ENCODE results near the gene HSD11B2.
"Not testable (repeated sequence)": the region's sequence is repeated elsewhere in the genome, so short reads cannot be mapped to it uniquely, and the experiment has no call there.

HSD11B2 gene

DNA sequence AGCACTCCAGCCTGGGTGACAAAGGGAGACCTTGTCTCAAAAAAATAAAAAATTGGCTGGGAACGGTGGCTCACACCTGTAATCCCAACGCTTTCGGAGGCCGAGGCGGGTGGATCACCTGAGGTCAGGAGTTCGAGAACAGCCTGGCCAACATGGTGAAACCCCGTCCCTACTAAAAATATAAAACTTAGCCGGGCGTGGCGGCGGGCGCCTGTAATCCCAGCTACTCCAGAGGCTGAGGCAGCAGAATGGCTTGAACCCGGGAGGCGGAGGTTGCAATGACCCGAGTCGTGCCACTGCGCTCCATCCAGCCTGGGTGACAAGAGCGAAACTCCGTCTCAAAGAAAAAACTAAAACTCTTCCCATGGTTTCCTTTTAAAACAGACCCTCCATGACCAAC is 15.5 kb upstream of the HSD11B2 start:
- not testable (repeated sequence) for DNase-seq (ENCODE audit: low read depth)

DNA sequence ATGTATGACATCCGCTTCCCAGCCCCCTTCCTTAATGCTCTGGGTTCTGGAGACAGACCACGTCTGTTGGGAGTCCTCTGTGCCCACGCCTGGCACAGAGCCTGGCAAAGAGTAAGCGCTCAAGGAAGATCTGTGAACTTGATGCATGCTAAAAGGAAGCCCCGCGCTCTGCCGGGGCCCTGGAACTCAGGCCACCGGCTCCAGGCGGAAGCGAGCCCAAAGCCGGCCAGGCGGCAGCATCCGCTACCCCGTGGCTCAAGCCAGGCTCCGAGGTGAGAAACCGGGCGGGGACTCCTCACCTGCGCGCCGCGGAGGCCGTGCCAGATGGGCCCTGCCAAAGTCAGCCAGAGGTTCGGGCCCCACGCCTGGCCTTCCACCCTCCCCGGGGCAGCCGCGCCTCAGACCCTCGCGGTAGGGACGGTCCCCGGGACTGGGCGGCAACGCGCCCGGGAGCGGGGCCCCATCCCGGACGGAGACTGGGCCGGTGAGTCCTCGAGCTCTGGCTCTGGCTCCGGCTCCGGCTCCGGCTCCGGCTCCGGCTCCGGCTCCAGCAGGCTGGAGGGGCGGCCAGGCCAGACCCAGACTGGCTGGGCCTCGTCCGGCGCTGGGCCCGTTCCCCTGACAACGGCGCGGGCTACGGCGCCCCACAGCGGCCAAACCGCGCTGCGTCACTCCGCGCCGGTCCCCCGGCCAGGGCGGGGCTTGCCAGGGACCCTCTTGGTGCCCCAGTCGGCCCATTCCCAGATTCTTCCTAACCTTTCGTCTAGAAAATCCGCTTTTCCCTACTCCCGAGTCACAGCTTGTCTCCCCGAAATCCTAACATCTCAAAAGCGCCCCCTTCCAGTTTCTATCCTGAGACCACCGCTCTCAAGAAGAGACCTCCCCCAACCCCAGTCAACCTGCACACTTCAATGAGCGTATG is 14.8 kb upstream of the HSD11B2 start, which contains the start of gene ZDHHC1:
TSS of gene ZDHHC1 (minus strand) at position 606 of the 922 bp plus-strand sequence. CDS start 8,702 bp downstream, outside the sequence.
- peak; percentile 36 for DNase-seq (ENCODE audit: low read depth)

DNA sequence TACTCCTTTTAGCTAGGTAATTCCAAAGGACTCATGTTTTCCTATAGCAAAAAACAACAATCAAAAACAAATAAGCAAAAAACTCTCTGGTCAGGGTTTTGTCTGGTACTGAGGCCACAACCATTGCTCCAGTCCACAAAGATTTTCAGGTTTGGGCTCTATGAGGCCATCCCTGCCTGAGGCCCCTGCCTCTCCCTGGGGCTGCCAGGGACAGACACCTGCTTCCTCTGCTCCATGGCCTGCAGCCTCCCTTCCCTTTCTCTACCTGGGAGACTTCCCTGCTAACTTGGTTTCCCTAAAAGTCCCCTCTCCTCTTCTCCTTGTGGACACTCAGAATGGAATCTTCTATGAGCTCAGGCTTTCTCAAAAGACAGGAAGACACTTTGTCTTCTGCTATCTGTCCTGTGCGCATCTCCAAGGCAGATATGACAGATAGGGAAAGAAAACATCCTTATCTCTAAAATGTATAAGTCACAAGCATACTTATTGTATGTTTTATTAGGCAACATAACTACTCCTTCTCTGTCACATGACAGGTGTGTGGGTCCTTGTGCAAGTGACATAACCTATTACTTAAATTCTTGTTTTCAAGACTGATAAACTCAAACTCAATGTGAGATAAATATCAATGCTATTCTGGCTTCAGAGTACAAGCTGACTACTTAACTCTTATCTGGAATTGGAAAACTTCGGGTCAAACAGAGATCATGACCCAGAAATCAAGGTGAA is 13.4 kb upstream of the HSD11B2 start:
- no peak for DNase-seq (ENCODE audit: low read depth)

DNA sequence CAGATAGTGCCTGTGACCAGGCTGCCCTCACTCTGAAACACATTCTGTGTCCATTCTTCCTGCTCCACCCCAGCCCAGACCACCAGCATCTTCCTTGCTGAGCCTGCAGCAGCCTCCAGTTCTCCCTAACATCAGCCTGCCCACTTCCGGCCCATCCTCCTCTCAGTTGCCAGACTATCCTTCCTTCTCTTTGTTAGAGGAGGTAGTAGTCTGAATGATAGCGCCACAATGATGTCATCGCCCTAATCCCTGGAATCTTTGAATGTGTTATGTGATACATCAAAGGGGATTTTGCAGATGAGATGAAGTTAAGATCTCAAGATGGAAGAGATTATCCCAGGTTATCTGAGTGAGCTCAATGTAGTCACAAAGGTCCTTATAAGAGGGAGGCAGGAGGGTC is 11.4 kb upstream of the HSD11B2 start:
- DNase-seq (ENCODE audit: low read depth), result peak; percentile 75

DNA sequence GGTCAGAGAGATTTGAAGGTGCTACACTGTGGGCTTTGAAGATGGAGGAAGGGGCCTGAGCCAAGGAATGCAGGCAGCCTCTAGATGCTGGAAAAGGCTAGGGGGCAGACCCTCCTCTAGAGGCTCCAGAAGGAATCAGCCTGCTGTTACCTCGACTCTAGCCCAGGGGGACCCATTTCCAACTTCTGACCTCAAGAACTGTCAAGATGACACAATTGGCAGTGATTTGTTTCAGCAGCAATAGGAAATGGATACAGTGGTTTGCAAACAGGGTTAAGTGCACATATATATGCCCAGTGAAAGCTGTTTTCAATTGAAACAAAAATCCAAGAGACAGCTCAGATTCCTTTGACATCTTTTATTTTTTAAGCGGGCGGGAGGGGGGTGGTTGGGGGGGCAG is 11.0 kb upstream of the HSD11B2 start:
- no peak for DNase-seq (ENCODE audit: low read depth)

DNA sequence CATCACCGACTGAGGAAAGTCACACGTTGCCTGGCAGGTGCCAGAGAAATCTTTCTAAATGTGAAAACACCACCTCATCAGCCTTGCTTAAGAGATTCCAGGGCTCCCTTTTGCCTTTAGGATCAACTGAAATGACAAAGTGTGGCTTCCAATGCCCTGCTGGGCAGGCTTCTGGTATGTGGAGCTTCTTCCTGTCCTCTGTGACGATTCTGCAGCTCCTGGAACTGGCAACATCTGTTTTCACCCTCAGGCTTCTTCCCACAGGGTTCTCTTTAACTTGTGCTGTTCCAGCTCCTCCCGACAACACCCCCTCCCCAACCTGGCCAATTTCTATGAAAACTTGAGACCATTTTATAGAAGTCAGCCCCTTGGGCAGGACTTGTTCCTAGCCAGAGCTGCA is 9.9 kb upstream of the HSD11B2 start:
- no peak for DNase-seq (ENCODE audit: low read depth)

DNA sequence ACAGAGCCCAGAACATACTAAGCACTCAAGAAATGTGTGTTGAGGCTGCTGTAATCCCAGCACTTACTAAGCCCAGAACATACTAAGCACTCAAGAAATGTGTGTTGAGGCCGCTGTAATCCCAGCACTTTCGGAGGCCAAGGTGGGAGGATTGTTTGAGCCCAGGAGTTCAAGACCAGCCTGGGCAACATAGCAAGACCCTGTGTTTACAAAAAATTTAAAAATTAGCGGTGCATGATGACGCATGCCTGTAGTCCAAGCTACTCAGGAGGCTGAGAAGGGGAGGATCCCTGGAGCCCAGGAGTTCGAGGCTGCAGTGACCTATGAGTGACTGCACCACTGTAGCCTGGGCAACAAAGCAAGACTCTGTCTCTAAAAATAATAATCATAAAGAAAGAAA is 7.9 kb upstream of the HSD11B2 start:
- no peak for DNase-seq (ENCODE audit: low read depth)

DNA sequence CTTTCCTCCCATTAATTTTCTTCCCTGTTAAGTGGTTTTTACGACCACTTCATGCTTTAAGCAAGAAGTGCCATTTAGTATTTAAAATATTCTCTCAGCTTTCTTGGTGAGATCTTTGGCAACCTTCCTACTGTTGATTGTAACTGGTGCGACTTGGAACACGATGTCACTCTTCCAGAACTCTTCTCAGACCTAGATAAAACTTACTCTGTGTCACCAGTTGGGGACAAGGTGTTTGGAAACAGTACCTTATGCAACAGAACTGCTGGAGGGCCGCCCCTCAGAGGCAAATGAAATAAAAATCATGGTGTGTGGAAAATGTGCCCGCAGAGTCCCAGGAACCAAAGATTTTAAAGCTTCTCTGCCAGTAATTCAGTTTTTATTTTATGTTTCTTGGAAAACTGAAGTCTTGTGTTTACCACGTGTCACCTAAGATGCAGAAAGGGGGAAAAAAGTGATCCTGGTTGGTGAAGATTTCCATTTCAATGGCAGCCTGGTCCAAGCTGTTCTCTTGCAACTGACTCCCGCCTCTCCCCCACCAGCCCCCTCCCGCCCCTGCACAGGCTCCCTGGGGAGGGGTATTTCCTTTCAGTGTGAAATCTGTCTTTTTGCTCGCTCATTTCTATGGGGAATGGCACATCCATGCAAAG is 7.2 kb upstream of the HSD11B2 start:
- DNase-seq (ENCODE audit: low read depth), result no peak

DNA sequence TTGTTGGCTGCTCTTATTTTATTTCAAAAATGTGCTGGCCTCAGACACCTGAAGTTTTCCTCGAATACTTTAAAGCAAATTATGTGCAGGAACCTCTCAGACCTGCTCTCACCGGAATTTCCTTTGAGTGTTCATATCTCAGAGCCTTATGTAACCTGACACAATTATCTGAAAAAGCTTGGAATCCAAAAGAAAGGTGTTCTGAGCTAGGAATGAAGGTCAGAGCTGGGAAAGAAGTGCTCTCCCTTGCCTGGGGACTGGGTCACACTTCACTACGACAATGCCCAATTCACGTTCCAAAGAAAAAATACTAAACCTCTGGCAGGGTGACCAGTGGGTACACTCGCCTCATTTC is 6.7 kb upstream of the HSD11B2 start:
- no peak for DNase-seq (ENCODE audit: low read depth)

DNA sequence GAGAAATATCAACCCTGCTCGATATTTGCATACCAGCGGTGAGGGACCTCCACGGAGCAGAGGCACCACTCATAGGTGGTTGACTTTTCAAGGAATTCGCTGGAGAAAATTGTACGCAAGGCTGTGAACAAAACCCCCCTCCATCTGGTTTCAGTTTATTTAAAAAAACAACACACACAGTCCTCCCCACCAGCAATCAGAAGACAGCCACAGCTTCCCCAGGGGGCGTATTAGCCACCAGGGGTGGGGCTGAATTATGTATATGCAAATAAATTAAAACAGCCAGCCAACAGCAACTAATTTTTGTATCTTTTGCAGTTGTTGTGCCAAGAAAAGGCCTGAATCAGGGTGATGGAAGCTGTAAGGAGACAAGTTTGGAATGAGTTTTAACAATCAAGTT is 5.9 kb upstream of the HSD11B2 start:
- DNase-seq (ENCODE audit: low read depth), result no peak

DNA sequence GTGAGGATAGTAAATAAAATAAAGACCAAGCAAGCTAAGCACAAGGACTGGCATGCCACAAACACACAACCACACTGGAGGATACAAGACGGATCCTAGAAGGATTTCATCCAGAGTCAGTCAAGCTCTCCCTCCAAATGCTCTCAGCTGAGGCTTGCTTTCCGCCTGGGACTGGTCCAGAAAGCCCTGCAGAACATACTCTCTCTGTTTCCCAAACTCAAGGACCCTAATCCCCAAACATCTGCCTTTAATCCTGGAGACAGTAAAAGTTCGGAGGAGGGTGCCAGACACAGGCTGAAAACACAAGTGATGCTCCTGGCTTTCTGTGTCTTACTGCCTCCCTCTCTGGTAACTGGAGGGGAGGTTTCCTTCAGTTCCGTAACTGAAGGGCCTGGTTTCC is 5.3 kb upstream of the HSD11B2 start:
- DNase-seq (ENCODE audit: low read depth), result no peak

DNA sequence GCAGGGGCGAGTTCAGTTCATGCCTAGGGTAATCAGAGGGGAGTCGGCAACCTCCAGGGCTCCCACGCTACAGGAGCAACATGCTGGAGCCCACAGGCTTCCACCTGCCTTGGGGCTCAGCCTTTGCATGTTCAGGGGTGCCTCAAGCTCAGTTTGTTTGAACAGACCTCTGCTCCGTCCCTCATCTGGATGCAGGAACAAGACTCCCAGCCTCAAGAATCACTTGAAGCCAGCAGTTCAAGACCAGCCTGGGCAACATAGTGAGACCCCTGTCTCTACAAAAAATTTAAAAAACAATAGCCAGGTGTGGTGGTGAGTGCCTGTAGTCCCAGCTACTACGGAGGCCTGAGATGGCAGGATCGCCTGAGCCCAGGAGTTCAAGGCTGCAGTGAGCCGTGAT is 4.9 kb upstream of the HSD11B2 start:
- DNase-seq (ENCODE audit: low read depth), result no peak

DNA sequence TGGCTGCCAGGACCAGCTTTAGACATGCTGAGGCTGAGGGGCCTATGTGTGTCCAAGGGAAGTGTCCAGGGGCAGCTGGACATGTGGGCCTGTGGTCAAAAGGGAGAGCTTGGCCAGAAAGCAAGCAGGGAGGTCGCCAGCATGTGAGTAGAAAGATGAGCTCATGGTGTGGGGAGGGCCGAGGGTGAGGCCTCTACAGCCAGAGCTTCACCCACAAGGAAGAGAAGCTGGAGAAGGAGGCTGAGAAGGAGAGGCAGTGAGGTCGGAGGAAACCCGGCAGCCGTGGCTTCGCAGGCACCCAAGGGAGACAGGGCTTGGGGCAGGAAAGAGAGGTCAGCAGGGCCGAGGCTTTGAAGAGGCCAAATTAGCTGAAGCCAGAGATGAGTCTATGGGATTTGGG is 4.0 kb upstream of the HSD11B2 start:
- no peak for DNase-seq (ENCODE audit: low read depth)

DNA sequence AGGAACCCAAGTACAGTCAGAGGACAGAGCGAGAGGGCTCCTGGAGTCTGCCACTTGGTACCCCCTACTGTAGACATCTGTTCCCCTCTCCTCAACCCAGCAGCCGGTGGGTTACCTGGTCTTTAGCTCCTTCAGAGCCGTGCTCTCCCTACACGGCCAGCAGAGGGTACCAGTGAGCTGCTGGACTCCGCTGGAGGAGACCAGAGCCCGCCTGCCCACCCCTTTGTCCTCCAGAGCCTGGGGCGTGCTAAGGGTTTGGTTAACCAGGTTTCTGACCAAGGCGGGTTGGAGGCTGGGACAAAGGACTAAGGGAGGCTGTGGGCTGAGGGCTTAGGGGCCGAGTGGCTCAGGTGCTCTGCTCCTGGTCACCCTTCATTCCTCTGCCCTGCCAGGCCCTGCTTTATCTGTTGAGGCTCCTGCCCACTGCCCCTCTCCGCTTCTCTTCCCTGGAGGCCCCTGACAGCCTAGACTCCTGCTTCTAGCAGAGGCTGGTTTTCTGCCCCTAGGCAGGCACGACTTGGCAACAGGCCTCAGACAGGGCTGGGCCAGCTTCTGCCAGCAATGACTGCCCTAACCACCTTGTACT is 2.7 kb upstream of the HSD11B2 start:
- peak; percentile 44 for DNase-seq (ENCODE audit: low read depth)

DNA sequence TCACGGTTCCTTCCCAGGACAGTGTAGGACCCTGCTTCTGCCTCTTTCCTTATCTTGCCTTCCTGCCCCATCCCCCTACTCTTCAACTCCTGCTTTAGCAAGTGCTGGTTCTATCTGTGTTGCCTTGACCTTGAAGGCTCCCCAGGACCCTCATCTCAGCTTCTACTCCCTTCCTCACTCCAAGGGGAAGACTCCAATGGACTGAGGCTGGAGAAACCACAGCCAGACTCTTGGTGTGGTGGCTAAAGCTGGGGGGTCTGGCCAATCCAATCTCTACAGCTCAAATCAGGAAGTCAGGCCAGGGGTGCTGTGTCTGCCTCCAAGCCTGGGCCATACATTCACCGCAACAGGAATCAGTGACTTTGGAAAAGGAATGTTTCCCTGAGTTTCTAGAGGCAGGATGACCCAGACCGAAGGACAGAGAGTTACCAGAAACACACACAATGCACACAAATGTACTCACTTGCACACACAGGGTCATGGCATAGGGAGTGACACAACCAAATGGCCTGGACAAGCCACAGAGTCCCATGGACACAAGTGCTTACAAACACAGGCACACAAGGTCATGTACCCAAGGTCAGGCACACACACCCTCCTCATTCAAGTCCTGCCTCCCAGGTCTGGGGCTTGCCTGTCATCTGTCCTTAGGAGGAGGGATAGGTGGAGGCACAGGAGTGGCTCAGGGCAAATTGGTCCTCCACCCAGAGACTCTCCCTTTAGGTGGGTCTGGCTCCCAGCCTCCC is 1.7 kb upstream of the HSD11B2 start:
- no peak for DNase-seq (ENCODE audit: low read depth)

DNA sequence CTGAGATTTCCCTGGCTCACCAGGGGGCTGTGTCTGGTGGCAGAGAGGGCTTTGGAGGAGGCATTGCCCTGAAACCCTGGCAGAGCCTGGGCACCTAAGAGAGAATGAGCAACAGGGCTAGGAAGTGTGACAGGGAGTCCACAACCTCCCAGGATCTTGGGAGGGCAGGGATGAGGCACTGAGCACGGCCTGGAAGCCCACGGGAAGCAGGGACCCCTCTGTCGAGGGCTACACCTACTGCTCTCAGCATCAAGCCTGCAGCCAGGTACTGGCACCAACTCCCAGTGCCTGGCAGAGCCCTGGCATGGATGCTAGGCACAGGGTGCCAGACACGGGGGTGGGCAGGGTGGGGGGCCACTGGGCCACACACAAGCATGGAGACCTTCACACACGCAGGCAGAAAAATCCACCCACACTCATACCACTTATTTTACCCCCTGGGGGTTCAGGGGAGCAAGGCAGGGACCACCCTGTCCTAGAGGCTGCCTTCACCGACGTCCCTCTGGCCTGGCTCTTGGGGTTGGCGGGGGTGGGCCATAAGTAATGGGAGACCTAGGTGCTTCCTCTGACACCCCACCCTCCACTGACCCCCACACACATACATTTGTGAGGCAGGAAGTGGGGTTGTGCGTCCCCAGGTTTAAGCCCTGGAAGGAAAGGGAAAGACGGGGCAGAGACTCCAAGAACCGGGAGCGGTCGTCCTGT is 970 bp upstream of the HSD11B2 start:
- no peak for DNase-seq (ENCODE audit: low read depth)

DNA sequence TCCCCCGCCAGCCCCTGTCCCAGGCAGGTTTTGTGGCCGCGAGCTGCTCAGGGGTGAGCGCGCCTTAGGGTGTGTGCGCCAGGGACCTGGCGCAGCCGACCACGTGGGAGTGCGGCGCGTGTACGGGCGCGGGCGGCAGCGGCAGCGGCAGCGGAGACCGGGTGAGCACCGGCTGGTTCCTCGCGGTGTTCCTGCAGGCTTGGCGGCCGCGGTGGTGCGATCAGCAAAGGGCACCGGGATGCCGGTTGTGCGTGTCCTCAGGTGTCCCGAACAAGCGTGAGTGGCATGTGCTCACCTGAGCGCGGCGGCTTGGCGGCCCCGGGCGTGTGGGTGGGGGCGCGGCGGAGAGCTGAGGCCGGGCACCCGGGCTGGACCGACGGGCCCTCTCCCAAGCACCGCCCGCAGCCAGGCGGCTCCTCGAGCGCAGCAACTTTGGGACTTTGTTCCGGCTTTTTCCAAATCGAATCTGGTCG is 381 bp upstream of the HSD11B2 start:
- no peak for DNase-seq (ENCODE audit: low read depth)

DNA sequence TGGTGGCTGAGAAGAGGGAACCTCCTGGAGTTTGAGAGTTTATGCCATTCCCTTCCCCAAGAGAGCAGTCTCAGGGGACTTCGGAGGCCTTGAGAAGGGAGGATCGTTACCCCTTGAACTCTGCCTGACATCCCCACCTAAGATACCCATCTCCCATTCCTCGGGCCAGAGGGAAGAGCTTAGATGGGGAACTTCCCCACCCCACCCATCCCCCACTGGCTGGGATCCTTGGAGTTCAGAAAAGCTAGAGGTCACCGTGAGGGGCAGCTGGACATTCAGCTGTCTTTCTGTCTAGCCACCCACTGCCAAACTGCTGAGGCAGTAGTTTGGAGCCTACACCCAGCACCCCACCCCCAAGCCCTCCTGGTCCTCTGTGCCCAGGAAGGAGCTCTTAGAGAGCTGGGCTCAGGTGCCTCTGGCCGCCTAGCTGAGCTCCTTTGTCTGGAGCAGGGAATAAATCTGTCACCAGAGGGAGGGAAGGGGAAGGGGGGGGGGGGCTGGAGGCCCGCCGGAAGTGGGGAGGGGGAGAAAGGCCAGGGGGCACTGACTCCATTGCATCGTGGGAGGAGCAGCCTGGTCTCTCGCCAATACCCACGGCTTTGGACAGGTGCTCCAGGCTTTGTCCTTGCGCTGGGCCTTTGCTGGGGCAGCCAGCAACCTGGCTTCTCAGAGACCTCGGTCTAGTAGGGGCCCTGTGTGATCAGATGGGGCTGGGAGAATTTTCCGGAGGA is 1.0 kb downstream of the HSD11B2 start:
- DNase-seq (ENCODE audit: low read depth), result no peak

DNA sequence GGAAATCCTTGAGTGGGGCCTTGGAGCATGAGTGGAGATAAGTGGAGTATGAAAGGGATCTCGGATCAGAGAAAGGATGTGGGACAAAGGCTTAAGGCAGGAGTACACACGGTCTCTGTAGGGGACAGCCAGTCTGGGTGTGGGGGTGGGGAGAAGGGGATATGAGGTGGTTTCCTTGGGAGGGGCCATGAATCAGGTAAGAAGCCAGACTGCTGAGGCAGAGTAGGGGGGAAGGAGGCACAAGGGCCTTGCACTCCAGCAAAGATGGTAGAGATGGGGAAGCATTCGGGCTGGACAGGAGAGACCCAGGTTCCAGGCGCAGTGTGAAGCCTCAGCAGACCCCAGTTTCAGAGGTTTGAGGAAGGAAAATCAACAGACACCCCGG is 1.6 kb downstream of the HSD11B2 start:
- DNase-seq (ENCODE audit: low read depth), result no peak

DNA sequence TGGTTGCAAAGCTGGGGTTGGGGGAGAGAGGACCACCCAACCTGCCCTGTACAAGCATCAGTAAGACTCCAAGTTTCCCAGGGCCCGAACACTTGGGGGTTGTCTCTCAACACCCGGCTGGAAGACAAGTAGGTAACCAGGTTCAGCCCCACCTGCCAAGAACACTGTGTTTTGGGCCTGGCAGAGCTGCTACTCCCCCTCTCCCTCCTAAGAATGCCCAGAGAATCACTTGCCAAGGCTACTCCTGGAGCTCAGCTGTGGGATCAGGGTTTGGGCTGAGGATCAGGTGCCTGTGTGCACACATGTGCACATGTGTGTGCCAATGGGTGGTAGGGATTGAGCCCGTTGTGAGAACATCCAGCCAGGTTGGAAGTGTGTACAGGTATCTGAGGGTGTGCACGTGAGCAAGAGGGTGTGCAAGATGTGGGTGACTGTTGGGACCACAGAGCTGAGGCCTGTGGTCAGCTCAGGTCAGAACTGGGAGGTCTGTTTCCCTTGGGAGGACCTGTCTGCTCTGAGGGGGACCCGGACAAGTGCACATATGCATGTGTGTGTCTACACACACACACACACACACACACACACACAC is 2.3 kb downstream of the HSD11B2 start:
- no peak for DNase-seq (ENCODE audit: low read depth)
